ENCODE measurements around the gene FBXL19.
"Not testable (repeated sequence)": the region's sequence is repeated elsewhere in the genome, so short reads cannot be mapped to it uniquely, and the experiment has no call there.

FBXL19 gene, protein sequence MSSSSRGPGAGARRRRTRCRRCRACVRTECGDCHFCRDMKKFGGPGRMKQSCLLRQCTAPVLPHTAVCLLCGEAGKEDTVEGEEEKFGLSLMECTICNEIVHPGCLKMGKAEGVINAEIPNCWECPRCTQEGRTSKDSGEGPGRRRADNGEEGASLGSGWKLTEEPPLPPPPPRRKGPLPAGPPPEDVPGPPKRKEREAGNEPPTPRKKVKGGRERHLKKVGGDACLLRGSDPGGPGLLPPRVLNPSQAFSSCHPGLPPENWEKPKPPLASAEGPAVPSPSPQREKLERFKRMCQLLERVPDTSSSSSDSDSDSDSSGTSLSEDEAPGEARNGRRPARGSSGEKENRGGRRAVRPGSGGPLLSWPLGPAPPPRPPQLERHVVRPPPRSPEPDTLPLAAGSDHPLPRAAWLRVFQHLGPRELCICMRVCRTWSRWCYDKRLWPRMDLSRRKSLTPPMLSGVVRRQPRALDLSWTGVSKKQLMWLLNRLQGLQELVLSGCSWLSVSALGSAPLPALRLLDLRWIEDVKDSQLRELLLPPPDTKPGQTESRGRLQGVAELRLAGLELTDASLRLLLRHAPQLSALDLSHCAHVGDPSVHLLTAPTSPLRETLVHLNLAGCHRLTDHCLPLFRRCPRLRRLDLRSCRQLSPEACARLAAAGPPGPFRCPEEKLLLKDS

DNA sequence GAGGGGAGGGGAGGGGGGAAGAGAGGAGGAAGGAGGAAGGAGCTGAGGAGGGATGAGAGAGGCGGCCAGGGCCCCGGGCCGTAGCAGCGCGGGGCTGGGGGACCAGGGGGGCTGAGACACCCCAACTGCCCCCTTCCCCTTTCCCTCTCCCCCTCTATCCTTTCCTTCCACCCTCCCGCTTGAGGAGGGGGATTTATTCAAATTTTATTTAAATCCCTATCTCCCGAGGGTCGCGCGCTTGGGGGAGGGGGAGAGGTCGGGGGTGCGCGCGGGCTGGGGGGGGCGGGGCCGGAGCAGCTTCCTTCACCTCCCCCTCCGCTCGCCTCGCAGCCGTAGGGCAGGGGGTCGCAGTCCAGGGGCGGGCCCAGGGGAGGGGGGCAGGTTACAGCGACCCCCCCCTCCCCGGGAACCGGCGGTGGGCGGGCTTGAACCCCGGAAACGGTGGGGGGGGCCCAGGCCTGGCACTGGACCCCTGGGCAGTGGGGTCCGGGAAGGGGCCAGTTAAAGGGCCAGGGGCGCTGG is at the start of gene FBXL19:
TSS of gene FBXL19 (plus strand) at position 19 of the 522 bp plus-strand sequence. CDS start 2,183 bp downstream, outside the sequence.
- DNase-seq, result peak; percentile 74

DNA sequence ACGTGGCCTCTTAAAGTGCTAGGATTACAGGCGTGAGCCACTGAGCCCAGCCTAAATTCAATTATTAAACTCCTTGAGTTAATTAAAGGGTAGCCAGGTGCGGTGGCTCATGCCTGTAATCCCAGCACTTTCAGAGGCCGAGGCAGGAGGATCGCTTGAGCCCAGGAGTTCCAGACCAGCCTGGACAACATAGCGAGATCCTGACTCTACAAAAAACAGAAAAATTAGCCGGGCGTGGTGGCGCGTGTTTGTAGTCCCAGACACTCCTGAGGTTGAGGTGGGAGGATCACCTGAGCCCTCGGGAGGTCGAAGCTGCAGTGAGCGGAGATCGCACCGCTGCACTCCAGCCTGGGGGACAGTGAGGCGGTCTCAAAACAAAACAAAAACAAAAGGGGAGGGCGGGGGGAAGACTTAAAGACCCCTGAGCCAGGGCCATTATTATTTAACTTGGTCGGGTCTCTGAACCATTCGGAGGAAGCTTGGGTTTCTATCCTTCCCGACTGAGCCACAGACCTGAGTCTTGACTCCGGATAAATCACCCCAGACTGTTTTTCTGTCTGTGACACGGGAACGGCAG is 49.0 kb upstream of the FBXL19 start:
- DNase-seq, result no peak

DNA sequence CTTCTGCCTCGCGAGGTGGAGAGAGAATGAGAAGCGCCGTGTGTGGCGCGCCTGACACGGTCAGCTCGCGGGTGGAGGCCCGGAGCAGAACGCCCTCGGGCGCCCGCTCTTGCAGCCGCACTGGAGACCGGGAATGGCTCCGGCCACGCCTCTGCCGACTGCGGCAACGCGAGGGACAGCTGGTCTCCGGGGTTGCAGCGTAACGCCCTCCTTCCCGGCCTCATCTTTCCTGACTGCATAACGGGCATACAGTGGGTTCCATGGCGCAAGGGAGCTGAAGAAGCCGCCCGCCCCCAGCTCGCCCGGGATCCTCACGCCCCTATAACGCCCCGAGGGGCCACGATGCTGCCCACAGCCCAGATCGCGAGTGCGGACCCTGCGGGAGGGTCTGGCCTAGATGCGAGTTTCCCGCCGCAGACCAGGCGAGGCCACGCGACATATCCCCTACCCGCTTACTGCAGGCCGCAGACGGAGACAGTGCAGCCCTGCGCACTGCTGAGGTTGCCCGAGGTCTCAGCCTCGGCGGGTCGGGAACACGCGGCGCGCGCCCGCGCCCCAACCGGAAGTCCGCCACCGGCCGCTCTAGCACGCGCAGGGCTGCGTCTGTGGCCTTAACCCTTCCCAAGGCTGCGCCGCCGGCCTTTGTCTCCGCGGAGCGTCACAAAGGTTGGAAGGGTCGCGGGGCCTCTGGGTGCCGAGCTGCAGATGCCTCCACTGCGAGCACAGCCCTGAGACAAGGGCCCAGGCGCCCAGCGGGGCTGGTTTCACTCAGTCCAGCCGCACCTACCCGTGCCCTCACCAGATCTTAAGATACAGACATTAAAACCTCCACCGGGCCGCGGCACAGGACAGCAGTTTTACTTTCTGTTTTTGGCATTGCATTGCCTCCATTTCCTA is 48.3 kb upstream of the FBXL19 start:
- peak; percentile 95 for DNase-seq

DNA sequence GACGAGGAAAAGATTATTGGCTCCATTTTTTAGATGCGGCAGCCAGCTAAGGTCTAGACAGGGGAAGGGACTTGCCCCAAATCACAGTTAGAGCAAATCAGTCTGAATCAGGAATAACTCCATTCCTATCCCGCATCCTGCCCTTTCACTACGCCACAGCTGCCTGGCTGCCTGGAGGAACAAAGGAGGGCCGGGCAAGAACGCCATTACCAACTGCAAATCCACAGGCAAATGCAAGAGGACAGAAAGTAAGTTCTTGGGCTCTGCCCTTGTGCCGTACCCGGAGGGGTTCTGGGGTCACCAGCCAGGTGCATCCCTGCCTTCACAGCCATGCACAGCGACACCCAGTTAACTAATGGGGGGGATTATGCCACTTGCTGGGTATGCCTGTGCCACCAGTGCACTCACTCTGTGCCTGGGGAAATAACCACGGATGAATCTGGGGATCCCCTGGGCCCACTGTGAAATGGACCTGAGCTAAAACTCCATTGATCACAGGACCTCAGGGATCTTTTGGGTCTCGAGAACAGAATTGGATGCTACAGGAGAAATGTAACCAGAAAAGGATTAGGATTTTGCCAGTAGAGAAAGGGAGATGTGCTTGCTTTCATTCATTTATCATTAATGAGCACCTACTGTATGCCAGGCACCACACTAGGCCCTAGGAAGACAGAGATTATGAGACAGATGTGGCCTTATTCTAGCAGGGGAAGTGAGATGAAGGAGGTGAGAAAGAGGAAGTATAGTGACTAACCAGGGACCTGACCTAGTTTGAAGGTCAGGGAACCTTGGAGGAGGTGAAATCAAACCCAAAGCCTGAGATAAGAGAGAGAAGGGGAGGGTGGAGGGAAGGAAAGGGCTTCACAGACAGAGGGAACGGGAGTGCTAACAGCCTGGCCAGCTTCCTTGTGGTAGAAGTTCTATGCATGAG is 47.2 kb upstream of the FBXL19 start:
- no peak for DNase-seq

DNA sequence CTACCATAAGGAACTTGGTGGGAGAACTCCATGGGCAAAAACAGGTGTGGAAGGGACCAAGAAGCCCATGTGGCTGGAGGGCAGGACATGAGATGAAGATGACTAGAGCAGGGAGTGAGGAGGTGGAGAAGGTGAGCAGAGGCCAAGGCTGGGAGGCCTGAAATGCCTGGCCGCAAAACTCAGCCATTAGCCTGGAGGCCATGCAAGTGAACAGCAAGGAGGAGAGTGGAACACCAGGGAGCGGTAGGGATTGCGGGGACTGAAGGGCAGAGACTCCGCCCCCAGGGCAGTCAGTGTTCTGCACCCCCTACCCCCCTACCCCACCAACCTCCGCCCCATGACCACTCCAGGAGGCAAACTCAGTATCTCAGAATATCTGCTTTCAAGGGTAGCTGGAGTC is 46.5 kb upstream of the FBXL19 start:
- no peak for DNase-seq

DNA sequence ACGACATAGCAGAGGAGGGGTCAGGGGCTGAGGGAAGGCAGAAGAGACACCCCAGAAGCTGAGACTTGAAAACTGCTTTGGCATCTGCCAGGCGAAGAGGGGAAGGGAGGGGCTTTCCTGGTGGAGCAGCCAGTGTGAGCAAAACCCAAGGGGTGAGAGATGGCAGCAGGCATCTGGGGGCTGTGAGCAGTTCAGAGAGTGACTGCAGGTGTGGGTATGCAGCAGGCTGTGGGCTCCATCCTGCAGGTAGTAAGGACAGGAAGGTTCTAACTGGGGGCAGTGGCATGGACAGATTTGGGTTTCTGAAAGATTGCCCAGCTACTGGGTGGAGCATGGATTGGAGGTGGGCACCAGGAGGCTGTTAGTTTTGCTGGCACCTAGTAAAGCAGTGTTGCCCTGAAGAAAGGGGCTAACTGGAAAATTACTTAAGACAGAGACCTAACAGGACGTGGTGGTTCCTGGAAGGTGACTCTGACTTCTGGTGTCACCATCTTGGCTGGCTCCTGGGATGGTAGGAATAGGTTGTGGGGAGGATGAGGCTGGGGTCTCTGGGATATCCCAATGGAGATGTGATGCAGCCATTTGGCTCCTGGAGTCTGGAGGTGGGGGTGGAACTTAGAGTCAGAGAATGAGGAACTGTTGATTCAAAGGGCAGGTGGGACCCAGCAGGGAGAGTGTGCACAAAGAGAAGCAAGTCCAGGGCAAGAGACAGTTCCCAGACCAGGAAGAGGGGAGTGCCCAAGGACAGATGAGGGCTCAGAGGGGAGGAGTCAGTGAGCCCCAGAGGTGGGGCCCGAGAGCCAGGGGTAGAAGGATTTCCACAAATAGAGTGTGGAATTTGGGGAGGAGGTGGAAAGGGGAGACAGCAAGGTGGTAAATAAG is 40.7 kb upstream of the FBXL19 start:
- DNase-seq, result no peak

DNA sequence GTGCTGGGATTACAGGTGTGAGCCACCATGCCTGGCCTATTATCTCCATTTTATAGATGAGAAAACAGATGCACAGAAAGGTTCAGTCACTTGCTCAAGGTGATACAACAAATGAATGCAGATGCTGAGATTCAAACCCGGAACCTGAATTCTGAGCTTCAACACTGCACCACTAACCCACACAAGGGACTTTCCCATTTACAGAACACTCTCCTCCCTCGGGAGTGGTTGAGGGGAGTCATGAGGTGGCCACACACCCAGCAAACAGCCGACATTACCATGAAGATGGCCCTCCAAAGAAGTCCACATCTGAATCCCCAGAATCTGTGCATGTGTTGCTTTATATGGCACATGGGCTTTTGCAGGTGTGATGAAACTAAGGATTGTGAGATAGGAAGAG is 38.6 kb upstream of the FBXL19 start:
- no peak for DNase-seq

DNA sequence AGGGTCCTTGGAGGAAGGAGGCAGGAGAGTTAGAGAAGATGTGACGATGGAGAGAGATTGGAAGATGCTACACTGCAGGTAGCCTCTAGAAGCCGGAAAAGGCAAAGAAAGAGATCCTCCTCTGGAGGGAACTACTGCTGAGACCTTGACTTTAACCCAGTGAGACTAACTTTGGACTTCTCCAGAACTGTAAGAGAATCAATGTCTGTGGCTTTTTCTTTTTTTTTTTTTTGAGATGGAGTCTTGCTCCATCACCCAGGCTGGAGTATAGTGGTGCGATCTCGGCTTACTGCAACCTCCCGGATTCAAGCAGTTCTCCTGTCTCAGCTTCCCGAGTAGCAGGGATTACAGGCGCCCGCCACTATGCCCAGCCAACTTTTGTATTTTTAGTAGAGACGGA is 38.2 kb upstream of the FBXL19 start:
- DNase-seq, result no peak

DNA sequence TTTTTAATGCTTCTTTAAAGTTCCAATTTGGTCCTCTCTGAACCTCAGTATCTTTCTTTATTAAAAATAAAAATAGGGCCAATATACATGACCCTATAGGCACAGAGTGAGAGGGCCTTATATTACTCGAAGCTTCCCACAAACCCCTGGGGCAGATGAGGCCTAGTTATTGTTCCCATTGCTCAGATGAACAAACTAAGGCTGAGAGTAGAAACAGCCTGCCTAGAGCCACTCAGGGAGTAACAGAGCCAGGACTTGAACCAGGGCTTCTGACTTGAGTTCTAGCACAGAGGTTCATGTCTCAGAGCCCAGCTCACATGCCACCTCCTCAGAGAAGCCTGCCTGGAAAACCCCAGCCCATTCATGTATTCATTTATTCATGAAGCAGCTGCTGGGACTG is 37.2 kb upstream of the FBXL19 start:
- DNase-seq, result no peak

DNA sequence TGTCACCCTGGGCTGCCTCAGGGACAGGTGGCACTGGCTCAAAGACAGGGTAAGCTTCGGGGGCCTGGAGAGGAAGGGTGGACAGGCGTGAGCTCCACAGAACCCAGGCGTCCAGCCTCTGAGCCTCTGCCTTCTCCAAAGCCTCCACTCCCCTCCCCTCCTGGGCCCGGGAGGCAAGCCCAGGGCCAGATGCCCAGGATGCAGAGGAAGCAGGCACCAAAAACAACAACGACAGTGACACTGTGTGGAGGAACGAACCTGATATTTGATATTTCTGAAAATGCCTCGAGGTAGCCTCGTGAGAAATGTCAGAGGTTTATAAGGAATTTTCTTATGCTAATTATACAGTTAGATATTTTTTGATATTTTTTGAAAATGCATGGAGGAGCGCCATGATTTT is 35.4 kb upstream of the FBXL19 start:
- DNase-seq, result no peak

DNA sequence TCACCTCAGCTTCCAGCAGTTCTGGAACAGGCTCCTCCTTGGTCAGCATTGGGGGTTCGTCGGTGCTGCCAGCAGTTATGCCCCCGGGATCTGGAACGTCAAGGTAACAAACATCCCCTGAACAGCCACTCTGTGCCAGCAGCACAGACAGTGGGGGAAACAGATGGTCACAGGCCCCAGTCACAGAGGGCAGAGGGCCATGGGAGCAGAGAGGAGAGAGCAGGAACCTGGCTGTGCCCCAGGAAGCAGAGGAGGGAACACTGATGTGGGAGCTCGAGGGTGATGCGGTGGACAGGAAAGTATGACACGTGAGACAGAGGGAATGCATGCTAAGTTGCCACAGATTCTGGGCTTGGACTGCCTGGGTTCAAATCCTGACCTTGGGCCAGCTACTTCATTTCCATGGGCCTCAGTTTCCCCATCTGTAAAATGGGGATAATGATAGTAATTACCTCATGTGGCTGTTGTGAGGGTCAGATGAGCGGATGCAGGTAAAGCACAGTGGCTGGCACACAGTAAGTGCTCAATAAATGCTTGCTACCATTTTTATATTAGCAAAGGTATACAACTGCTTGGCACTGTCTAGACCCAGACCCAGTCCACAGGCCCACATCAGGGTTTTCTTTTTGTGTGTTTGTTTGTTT is 34.4 kb upstream of the FBXL19 start:
- DNase-seq, result no peak

DNA sequence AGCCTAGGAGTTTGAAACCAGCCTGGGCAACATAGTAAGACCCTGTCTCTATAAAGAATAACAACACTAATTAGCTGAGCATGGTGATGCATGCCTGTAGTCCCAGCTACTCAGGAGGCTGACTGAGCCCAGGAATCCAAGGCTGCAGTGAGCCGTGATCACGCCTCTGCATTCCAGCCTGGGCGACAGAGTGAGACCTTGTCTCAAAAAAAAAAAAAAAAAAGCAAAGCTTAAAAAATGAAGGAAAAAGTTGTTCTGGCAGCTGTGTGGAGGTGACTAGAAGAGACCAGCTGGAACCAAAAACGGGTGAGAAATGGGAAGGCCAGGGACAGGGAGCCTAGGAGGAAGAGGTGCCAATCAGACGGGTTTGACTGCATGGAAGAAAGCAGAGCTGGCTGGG is 33.7 kb upstream of the FBXL19 start:
- no peak for DNase-seq

DNA sequence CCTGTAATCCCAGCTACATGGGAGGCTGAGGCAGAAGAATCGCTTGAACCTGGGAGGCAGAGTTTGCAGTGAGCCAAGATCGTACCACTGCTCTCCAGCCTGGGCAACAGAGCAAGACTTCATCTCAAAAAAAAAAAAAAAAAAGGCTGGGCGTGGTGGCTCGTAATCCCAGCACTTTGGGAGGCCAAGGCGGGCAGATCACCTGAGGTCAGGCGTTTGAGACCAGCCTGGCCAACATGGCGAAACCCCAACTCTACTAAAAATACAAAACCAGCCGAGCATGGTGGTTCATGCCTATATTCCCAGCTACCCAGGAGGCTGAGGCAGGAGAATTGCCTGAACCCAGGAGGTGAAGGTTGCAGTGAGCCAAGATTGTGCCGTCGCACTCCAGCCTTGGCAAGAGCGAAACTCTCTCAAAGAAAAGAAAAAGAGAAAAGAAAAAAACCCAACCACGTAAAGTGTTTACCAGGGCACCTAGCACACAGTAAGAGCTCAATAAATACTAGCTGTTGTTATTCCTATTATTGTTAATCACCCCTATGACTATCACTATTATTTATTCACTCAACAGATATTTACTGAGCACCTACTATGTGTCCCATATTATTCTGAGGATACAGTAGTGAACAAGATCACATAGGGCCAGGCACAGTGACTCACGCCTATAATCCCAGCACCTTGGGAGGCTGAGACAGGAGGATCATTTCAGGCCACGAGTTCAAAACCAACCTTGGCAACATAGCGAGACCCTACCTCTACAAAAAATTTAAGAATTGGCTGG is 32.1 kb upstream of the FBXL19 start:
- DNase-seq, result not testable (repeated sequence)

DNA sequence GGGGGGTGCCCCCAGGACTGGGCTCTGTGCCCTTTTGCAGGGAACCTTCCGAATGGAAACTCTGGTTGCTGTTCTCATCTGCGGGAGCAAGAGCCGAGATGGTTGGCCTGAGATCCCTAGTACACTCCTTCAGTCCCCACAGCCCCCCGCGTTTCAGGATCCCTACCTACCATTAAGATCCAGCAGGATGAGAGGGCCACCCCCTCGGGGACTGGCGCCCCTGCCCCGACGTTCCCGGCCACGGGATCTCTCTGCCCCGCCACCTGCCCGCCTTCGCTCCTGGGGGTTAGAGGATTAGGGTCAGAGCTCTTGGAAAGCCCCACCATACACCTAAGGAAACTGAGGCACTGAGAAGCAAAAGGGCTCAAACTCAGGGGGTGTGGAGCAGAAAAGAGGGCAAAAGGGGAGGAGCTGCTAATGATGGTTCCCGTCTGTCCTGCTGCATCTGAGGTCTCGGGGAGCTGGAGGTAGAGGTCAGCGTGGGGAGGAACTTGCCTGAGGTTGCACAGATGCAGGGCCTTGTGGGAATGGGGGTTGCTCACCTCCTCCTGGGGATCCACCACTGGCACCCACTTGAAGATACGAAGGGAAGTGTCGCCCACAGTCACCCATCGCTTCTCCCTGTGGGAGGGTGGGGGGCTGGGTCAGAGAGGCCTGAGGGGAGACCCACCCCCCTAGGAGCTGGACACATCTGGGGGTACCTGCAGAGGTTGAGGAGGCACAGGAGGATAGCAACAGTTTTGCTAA is 30.5 kb upstream of the FBXL19 start:
- DNase-seq, result no peak

DNA sequence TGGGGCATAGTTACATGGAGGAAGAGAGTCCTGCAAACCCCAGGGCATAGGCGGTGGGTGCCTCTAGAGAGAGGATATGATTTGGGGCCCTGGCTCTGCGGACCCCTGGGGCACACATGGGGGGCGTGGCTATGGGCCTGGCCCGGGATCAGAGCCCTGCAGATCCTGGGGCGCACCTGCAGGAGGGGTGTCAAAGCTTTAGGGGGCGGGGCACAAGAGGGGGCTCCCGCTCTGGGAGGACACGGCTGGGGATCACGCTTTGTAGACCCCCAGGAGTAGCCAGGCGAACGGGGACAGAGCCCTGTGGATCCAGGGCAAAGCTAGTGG is 30.0 kb upstream of the FBXL19 start:
- no peak for DNase-seq

DNA sequence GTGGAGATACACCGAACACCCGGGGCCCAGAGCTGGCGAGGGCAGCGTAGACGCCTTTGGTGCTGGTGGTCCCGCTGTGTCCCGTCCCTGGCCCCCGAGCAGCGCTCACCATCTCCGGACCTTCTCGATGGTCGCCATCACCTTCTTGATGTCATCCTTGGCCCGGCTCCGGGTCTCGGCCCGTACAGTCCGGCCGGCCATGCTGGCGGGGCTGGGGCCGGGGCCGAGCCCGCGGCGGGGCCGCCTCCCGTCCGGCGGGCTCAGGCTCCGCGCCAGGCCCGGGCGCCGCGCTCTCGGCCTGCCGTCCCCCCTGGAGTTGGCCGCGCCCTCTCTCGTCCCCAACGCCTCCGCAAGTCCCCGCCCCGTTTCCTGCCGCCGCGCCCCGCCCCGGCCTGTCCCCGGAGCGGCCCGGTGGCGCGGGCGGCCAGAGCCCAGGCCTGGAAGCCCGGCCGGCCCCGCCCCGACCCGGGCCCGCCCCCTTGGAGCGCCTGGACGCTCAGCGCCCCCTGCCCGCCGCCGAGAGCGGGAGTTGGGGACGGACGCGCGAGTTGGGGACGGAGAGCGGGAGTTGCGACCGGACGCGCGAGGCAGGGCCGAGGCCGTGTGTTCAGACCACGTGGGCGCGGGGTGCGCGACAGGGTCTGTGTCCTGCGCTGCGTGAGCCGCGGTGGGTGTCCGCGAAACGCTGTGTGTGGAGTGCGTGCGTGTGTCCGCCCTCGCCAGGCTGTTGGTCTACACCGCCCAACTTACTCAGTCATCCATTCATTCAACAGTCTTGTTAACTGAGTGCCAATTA is 29.4 kb upstream of the FBXL19 start, which contains the start of gene BCL7C:
TSS of gene BCL7C (minus strand) at position 334 of the 796 bp plus-strand sequence. CDS start at position 201, 133 bp downstream.
- DNase-seq, result peak; percentile 95

DNA sequence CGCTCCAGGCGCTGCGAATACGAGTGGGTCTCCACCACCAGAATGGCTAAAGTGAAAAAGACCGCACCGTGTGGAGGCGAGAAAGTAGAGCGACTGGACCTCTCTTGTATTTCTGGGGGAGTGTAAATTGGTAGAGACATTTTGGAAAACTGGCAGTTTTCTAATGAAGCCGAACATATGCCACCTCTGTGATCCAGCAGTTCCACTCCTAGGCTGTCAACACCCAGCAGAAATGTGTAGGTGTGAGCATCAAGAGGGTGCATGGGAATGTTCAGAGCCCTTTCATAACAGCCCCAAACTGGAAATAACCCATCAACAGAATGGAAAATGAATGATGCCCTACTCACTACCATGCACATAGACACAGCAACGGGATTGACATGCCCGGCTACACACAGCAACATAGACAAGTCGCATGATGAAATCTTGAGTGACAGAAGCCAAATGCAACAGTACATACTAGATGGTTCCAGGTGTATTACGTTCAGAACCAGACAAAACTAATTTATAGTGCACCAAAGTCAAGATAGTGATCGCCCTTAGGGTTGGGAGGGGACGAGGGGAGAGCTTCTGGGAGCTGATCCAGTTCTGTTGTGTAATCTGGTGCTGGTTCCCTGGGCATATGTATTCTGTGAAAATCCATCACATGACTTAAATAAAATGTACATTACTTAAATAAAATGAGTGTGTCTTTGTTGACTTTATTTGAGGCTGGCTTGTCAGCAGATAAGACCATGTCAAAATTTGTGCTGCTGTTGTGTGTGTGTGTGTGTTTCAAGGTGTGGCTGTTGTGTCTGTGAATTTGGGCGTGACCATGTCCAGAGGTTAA is 28.6 kb upstream of the FBXL19 start:
- no peak for DNase-seq

Measured in femur (tissue), 1 donor.